Measurements from ENCODE around the gene OR6B1.

The OR6B1 gene

GRCh38 chr7:144028547-144028946 is 28.4 kb downstream of the OR6B1 start:
- TF ChIP-seq CTCF (conservative IDR thresholded peaks at IDR 0.05; ENCODE audit: low read length) (no peak), EZH2phosphoT487 (IDR thresholded peaks at IDR 0.05; ENCODE audit: borderline replicate concordance) (no peak)
- H3K27me3 ChIP-seq (ENCODE audit: insufficient read depth, low read length, poor library complexity, severe bottlenecking), result no peaks in the 10 kb centered on the region
- H3K4me1 ChIP-seq (ENCODE audit: insufficient read depth, low read length, poor library complexity, severe bottlenecking), result peaks cover 12% of the 10 kb centered on the region
- no peaks in the 10 kb centered on the region for H4K20me1 ChIP-seq (ENCODE audit: insufficient read depth, low read length, poor library complexity, severe bottlenecking)
- H3K4me2 ChIP-seq (ENCODE audit: low read depth, low read length, poor library complexity, severe bottlenecking), result no peak overlapping the region
- H3K4me3 ChIP-seq (ENCODE audit: low read length, poor library complexity, severe bottlenecking), result no peak overlapping the region
- no peaks in the 10 kb centered on the region for H3K9me3 ChIP-seq (ENCODE audit: insufficient read depth, low read depth, low read length)
- H3K36me3 ChIP-seq (ENCODE audit: insufficient read depth, low read length), result no peaks in the 10 kb centered on the region
- H2AFZ ChIP-seq (ENCODE audit: low read length), result no peak overlapping the region
- no peaks in the 10 kb centered on the region for H3K79me2 ChIP-seq (ENCODE audit: insufficient read depth, low read length)
- no peaks in the 10 kb centered on the region for H3K9me2 ChIP-seq (replicated peaks; ENCODE audit: low read depth, low read length)
- H3F3A ChIP-seq (ENCODE audit: low read depth), result no peaks in the 10 kb centered on the region
- no peak overlapping the region for H3K9ac ChIP-seq (ENCODE audit: low read depth, low read length, poor library complexity, severe bottlenecking)

DNA sequence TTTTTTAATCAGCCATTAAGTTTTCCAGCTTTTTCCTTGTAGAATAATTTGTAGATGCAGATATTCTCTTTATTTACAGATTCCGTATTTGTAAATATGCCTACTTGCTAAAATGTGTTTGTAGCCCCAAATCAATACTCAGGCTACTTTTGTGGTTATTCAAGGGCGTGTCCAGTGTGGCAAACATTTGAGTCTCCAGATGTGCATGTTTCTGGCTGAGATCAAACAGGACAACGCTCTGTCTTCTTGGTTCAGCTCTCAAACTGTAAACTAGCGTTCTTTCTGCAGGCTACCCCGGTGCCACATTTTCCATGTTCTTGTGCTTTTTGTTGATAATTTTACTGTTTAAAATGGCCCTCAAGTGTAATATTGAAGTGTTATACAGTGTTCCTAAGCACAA is 32.4 kb downstream of the OR6B1 start:
- Histone ChIP-seq H3K9ac (ENCODE audit: low read depth, low read length, poor library complexity, severe bottlenecking) (no peak overlapping the region), H3K4me2 (ENCODE audit: low read depth, low read length, poor library complexity, severe bottlenecking) (peak overlapping the region; percentile 41), H3K4me3 (ENCODE audit: low read length, poor library complexity, severe bottlenecking) (peak overlapping the region; percentile 5), H4K20me1 (ENCODE audit: insufficient read depth, low read length, poor library complexity, severe bottlenecking) (no peaks in the 10 kb centered on the region), H2AFZ (ENCODE audit: low read length) (peak overlapping the region; percentile 10; the same call in 1 of the 2 replicates), H3K9me2 (replicated peaks; ENCODE audit: low read depth, low read length) (no peaks in the 10 kb centered on the region), H3K79me2 (ENCODE audit: insufficient read depth, low read length) (no peaks in the 10 kb centered on the region), H3K36me3 (ENCODE audit: insufficient read depth, low read length) (no peaks in the 10 kb centered on the region), H3K9me3 (ENCODE audit: insufficient read depth, low read depth, low read length) (no peaks in the 10 kb centered on the region), H3F3A (ENCODE audit: low read depth) (no peaks in the 10 kb centered on the region), H3K27me3 (ENCODE audit: insufficient read depth, low read length, poor library complexity, severe bottlenecking) (no peaks in the 10 kb centered on the region), H3K4me1 (ENCODE audit: insufficient read depth, low read length, poor library complexity, severe bottlenecking) (peaks cover 13% of the 10 kb centered on the region)
- no peak for TF ChIP-seq EZH2phosphoT487 (IDR thresholded peaks at IDR 0.05; ENCODE audit: borderline replicate concordance)
- TF ChIP-seq CTCF (conservative IDR thresholded peaks at IDR 0.05; ENCODE audit: low read length), result no peak

- Histone ChIP-seq H3K36me3 (ENCODE audit: insufficient read depth, low read length) (no peaks in the 10 kb centered on the region), H3K79me2 (ENCODE audit: insufficient read depth, low read length) (no peaks in the 10 kb centered on the region), H3F3A (ENCODE audit: low read depth) (no peaks in the 10 kb centered on the region), H4K20me1 (ENCODE audit: insufficient read depth, low read length, poor library complexity, severe bottlenecking) (no peaks in the 10 kb centered on the region), H3K27me3 (ENCODE audit: insufficient read depth, low read length, poor library complexity, severe bottlenecking) (no peaks in the 10 kb centered on the region), H3K4me1 (ENCODE audit: insufficient read depth, low read length, poor library complexity, severe bottlenecking) (peaks cover 13% of the 10 kb centered on the region), H3K9me3 (ENCODE audit: insufficient read depth, low read depth, low read length) (no peaks in the 10 kb centered on the region), H3K9me2 (replicated peaks; ENCODE audit: low read depth, low read length) (no peaks in the 10 kb centered on the region), H3K4me3 (ENCODE audit: low read length, poor library complexity, severe bottlenecking) (peak overlapping the region; percentile 5), H2AFZ (ENCODE audit: low read length) (peak overlapping the region; percentile 10; the same call in 1 of the 2 replicates), H3K4me2 (ENCODE audit: low read depth, low read length, poor library complexity, severe bottlenecking) (peak overlapping the region; percentile 41), H3K9ac (ENCODE audit: low read depth, low read length, poor library complexity, severe bottlenecking) (no peak overlapping the region)
- TF ChIP-seq EZH2phosphoT487 (IDR thresholded peaks at IDR 0.05; ENCODE audit: borderline replicate concordance) (no peak), CTCF (conservative IDR thresholded peaks at IDR 0.05; ENCODE audit: low read length) (no peak)
Observed at GRCh38 chr7:144032985-144033709, 33.0 kb downstream of the OR6B1 start.
